NOMO-1 treated with dmso at 0.1 percent for 144 hours (cell line): ENCODE data around the gene PDZD4.

Experiments used
- DNase-seq: peaks from one replicate; lab custom pipeline; 2025; ENCODE audit not compliant: unreplicated experiment; lab: John Stamatoyannopoulos, UW

Gene PDZD4, protein sequence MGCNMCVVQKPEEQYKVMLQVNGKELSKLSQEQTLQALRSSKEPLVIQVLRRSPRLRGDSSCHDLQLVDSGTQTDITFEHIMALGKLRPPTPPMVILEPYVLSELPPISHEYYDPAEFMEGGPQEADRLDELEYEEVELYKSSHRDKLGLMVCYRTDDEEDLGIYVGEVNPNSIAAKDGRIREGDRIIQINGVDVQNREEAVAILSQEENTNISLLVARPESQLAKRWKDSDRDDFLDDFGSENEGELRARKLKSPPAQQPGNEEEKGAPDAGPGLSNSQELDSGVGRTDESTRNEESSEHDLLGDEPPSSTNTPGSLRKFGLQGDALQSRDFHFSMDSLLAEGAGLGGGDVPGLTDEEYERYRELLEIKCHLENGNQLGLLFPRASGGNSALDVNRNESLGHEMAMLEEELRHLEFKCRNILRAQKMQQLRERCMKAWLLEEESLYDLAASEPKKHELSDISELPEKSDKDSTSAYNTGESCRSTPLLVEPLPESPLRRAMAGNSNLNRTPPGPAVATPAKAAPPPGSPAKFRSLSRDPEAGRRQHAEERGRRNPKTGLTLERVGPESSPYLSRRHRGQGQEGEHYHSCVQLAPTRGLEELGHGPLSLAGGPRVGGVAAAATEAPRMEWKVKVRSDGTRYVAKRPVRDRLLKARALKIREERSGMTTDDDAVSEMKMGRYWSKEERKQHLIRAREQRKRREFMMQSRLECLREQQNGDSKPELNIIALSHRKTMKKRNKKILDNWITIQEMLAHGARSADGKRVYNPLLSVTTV

GRCh38 chrX:153829799-153830639 lies at the start of gene PDZD4:
TSS of gene PDZD4 (minus strand) at chrX:153830544. CDS start at chrX:153830298, 246 bp downstream.
- no peak for DNase-seq

DNA sequence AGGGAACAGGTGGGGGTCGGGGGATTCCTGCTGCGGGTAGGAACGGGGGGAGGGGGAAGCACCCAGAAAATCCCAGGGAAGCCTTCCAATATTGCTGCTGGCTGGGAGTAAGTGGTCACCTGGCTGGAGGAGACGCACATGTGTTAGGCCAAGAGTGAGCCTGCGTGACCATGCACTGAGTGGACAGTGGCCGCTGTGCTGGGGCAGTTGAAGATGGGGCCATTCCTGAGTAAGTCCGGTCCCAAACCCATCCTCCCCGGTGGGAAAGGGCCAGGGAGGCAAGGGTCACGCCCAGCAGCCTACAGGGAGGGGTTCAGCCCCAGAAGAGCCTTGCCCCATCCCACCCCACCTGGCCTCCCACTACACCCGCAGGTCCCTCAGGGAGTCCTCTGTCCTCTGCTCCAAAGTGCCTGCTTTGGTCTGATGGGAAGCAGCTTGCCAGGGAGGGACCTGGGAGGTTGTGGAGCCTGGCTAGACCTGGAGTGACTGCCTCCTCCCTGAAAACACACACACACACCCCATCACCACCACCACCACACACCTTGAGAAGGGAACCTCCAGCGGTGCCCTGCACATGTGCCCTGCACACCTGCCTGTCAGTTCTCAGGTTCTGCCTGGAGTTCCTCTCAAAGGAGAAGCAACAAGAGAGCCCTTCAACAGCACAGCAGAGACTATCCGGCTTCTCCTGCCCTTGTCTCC lies 49.5 kb upstream of the PDZD4 start:
- DNase-seq, result no peak

DNA sequence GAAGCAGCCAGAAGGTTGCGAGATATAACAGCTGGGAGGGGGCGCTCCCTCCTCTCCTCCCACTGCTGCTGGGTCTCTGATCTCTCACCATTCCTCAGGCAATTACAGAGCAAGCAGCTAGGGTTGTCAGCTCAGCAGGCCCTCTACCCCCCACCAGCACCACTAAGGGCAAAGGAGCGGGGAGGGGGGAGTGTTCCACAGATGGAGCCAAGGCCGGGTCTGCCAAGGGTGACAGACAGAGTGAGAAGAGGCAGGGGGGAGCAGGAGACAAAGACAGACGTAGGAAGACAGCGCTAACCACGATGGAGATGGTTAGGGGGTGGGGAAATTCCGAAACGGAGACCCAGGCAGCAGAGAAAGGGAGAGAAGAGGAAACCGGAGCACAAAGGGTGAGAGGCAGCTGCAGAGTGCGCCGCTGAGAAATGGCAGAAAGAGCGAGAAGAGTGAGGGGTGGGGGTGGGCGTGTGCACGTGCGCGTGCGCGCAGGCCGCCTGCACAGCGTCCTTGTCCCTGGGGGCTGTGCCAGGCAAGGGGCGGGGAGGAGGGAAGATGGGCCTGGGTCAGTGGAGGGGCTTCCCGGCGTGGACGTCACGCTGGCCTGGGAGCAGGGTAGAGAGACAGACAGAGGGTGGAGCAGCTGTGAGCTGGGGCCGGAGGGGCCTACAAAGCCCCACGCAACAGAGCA lies 48.8 kb upstream of the PDZD4 start:
- no peak for DNase-seq

DNA sequence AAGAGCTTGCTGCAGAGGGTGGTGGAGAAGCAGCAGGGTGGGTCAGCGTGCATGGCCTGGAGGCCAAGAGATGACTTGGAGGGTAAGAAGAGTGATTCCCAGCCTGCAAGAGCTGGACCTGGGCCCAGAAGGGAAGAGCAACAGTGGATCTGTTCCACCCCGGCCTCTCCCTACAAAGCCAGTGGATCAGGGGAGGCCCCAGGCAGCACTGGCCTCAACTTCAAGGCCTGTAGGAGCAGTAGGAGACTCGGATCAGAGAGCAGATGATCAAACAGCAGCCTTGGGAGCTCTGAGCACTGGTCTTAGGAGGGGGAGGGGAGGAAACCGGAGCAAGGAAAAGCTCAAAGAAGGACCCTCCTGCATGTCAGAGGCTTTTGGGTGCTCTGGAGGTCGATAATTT lies 48.0 kb upstream of the PDZD4 start:
- no peak for DNase-seq

- no peak for DNase-seq
Observed at GRCh38 chrX:153877571-153878261, 47.4 kb upstream of the PDZD4 start.

DNA sequence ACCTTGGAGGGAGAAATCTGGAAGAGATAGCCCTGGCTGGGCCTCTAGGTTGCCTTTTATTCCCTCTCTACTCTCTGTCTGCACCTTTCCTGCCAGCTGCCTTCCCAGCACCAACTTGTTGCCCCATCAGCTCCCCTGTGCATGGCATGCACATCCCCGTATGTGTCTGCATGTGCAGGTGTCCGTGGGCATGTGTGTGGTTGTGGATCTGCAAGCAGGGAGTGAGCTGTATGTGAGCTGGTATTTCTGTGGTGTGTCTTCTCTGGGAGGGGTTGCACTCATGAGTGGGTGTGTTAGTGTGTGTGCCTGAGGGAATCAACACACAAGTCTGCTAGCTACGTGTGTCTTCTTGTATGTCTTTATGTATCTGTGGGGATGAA lies 45.8 kb upstream of the PDZD4 start:
- DNase-seq, result no peak

GRCh38 chrX:153875391-153876111 lies 45.2 kb upstream of the PDZD4 start:
- peak; percentile 26 for DNase-seq

DNA sequence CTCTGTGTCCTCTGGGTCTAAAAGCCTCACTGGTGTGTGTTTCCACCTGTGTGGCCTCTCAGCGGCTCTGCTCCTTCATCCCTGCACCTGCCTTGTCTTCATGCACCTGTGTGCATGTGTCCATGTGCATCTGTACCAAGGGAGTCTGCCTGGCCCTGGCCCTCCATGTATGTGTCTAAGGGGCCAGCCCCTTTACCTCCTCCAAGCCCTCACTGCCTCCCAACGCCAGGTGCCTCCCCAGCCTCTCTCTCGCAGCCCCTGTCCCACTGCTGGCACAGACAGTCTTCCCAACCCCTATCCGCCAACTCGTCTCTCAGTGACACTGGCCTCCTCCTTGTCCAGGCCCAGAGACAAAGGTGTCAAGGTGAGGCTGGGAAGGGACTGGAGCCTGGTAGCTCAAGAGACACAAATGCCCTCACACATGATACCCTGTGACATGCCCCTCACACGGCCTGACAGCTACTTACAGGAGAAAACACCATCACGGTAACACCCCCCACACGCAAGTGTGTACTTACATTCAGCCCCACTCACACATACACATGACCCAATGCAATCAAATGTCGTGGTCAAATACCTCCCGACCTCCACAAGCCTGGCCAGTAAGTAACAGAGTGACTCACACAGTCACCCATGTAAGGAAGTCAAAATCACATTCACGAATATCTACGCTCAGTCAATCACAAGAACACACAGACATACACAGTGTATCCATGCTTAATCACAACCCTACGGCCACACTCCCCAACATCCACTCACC lies 44.2 kb upstream of the PDZD4 start:
- no peak for DNase-seq

GRCh38 chrX:153874085-153874365 lies 43.7 kb upstream of the PDZD4 start:
- DNase-seq, result no peak

GRCh38 chrX:153873282-153874084 lies 43.1 kb upstream of the PDZD4 start:
- DNase-seq, result no peak

DNA sequence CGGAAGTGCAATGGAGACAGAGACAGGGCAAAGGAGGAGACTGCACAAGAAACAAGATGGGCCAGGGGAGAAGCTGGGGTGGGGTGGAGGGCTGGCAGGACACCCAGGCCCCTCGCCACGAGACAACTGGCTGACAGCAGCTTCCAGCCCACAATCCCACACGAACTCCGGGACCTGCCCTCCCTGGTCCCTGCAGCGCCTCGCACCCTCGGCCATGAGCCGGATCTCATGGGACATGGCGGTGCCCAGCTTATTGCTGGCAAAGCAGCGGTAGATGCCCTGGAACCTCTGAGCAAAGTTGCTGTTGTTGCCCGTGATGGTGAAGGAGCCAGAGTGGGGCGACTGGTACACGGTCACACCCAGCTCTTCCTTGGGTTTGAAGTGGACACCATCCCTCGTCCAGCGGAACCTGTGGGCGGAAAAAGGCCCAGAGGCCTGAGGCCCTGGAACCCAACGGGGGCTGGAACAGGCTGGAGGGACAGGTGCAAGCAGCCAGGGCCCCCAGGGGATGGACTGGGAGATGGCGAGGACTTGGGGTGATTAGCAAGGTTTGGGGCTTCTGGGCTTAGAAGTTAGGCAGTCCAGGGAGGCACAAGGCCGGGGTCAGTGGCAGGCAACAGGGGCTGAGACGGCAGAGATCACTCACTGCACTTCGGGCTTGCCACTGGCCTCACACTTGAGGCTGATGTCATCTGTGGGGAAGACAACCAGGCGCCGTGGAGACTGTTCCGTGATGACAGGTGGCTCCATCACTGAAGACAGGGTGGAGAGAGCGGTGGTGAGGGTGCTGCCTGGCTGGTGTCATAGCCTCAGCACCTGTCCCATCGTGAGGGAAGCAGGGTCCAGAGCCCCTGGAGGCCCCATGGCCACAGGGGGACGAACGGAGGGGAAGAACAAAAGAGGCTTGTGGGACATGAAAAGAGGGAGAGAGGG lies 41.9 kb upstream of the PDZD4 start:
- no peak for DNase-seq

- no peak for DNase-seq
Observed at GRCh38 chrX:153871451-153871850, 41.1 kb upstream of the PDZD4 start.

DNA sequence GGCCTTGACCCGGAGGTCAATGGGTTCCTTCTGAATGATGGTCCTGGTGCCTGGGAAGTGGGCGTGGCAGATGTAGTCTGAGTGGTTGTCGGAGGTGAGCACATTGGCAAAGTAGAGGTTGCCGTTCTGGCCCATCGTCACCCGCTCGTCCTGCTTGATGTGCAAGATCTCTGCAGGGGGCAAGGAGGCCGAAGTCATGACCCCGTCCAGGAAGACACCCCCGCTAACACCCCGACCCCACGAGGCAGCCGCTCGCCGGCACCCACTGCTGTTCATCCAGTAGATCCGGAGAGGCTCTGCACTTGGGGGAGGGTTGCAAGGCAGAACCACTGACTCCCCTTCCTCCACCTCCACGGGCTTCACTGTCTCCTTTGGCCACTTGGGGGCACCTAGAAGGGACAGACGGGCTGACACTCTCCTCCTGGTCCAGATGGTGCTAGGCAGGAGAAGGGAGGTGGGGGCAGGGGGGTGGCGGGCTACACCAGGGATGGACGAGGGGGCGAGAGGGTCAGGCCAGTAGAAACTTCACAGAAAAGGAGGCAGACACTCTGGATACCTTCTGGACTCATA lies 40.5 kb upstream of the PDZD4 start:
- DNase-seq, result no peak

DNA sequence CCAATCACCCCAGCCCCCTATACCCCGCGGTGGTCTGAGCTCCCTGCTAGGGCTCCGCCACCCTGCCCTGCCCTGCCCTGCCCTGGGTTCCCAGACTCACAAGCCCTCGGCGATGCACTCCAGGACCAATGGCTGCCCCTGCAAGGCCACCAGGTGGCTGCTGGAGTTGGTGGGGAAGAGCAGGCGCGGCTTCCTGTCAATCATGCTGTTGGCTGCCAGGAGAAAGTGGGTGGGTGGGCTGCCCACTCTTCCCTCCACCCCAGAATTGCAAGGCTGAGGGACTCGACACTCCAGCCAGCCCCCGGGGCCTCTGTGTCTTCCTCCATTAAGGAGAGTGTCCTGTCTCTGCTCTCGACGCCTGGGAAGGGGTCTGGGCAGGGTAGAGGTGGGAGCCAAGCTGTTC lies 39.9 kb upstream of the PDZD4 start:
- DNase-seq, result no peak

GRCh38 chrX:153869473-153870287 lies 39.3 kb upstream of the PDZD4 start:
- DNase-seq, result no peak
